ENCODE measurements around the gene MSANTD2.

GRCh38 chr11:124717786-124718651, 82.2 kb downstream of the MSANTD2 start:
- TF ChIP-seq CTCF (IDR thresholded peaks at IDR 0.05) (no peak), POLR2A (IDR thresholded peaks at IDR 0.05) (no peak)

Measured in esophagus squamous epithelium (tissue), 4 donors.